ENCODE results near the gene SSC5D. TPM values are rescaled to one million over a fixed set of nuclear protein-coding genes. Genes with fewer than 3 reads are reported as not detected.

The SSC5D gene
- total RNA-seq, 1 experiment from 2014 or later = 0.86 TPM

DNA sequence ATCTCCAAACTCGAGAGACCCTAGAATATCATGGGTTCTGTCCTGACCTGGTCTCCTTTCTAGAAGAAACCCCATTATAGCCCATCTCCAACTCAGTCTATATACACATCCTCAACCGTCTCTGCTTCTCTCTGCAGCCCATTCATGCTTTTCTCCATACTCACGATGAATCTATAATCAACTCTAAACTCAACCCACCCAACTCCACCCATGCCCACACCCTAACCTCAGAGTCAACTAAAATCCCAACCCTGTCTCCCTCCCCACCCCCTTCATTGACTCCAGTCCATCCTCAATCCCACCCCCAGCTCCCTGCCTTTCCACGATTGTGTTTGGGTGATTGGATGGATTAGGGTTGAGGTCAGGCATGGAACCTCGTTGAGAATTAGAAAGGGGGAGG, 55.3 kb downstream of the SSC5D start:
- no TSS peak for BruUV-seq (replicated peaks)
- Histone ChIP-seq H3K4me3 (ENCODE audit: low read depth, low read length) (no peak overlapping the region), H3K27me3 (replicated peaks; ENCODE audit: control insufficient read depth, insufficient read depth, low read length) (no peaks in the 10 kb centered on the region), H3K36me3 (ENCODE audit: control insufficient read depth, insufficient read depth, low read length) (no peaks in the 10 kb centered on the region), H3K4me1 (peaks cover 33% of the 10 kb centered on the region), H3K9me3 (no peaks in the 10 kb centered on the region)
- Mint-ChIP-seq H3K27me3 (ENCODE audit: insufficient read depth, unreplicated experiment) (no peaks in the 10 kb centered on the region), H3K9me3 (ENCODE audit: unreplicated experiment) (peaks cover 18% of the 10 kb centered on the region), H3K36me3 (ENCODE audit: insufficient read depth, unreplicated experiment) (peaks cover 4% of the 10 kb centered on the region), H3K27ac (ENCODE audit: unreplicated experiment) (no peak overlapping the region), H3K4me3 (ENCODE audit: unreplicated experiment) (no peak overlapping the region), H3K4me1 (ENCODE audit: low read depth, unreplicated experiment) (peaks cover 21% of the 10 kb centered on the region)
- intact Hi-C loops (cut with micrococcal nuclease; ENCODE audit: unreplicated experiment) = no loop called here
- CTCF ChIA-PET = no interaction called here
- POLR2A ChIA-PET = no interaction called here
- no peak for TF ChIP-seq CTCF (IDR thresholded peaks at IDR 0.05; ENCODE audit: insufficient read depth in 1 of 2, low read depth in 1 of 2, low read length in 1 of 2, severe bottlenecking in 1 of 2, unreplicated experiment in 1 of 2)
- no peak for DNase-seq

- Mint-ChIP-seq H3K4me1 (ENCODE audit: low read depth, unreplicated experiment) (peaks cover 21% of the 10 kb centered on the region), H3K27ac (ENCODE audit: unreplicated experiment) (no peak overlapping the region), H3K27me3 (ENCODE audit: insufficient read depth, unreplicated experiment) (no peaks in the 10 kb centered on the region), H3K9me3 (ENCODE audit: unreplicated experiment) (peaks cover 18% of the 10 kb centered on the region), H3K4me3 (ENCODE audit: unreplicated experiment) (no peak overlapping the region), H3K36me3 (ENCODE audit: insufficient read depth, unreplicated experiment) (peaks cover 4% of the 10 kb centered on the region)
- ChIA-PET CTCF (no interaction called here), POLR2A (no interaction called here)
- H3K4me1 ChIP-seq = peaks cover 38% of the 10 kb centered on the region
- DNase-seq = no peak
- no TSS peak for BruUV-seq (replicated peaks)
- no peak for TF ChIP-seq CTCF (IDR thresholded peaks at IDR 0.05; ENCODE audit: insufficient read depth in 1 of 2, low read depth in 1 of 2, low read length in 1 of 2, severe bottlenecking in 1 of 2, unreplicated experiment in 1 of 2)
- no peaks in the 10 kb centered on the region for H3K27me3 ChIP-seq (replicated peaks; ENCODE audit: control insufficient read depth, insufficient read depth, low read length)
- no peak overlapping the region for H3K4me3 ChIP-seq (ENCODE audit: low read depth, low read length)
- H3K9me3 ChIP-seq = no peaks in the 10 kb centered on the region
- H3K36me3 ChIP-seq (ENCODE audit: control insufficient read depth, insufficient read depth, low read length) = no peaks in the 10 kb centered on the region
- intact Hi-C loops (cut with micrococcal nuclease; ENCODE audit: unreplicated experiment) = no loop called here
These were observed 55.8 kb downstream of the SSC5D start for GRCh38 chr19:55544014-55544413.

- intact Hi-C loops (cut with micrococcal nuclease; ENCODE audit: unreplicated experiment) = no loop called here
- ChIA-PET POLR2A (no interaction called here), CTCF (interaction anchor here (0.8 kb wide), 1 partner anchor 59 kb away, joined by 3 read pairs; no protein-coding TSS in a partner anchor)
- Mint-ChIP-seq H3K27me3 (ENCODE audit: insufficient read depth, unreplicated experiment) (no peaks in the 10 kb centered on the region), H3K36me3 (ENCODE audit: insufficient read depth, unreplicated experiment) (peaks cover 1% of the 10 kb centered on the region), H3K4me1 (ENCODE audit: low read depth, unreplicated experiment) (peaks cover 27% of the 10 kb centered on the region), H3K27ac (ENCODE audit: unreplicated experiment) (peak overlapping the region; percentile 65), H3K4me3 (ENCODE audit: unreplicated experiment) (peak overlapping the region; percentile 6), H3K9me3 (ENCODE audit: unreplicated experiment) (peaks cover 18% of the 10 kb centered on the region)
- no peak for TF ChIP-seq CTCF (IDR thresholded peaks at IDR 0.05; ENCODE audit: insufficient read depth in 1 of 2, low read depth in 1 of 2, low read length in 1 of 2, severe bottlenecking in 1 of 2, unreplicated experiment in 1 of 2)
- Histone ChIP-seq H3K4me3 (ENCODE audit: low read depth, low read length) (no peak overlapping the region), H3K27me3 (replicated peaks; ENCODE audit: control insufficient read depth, insufficient read depth, low read length) (no peaks in the 10 kb centered on the region), H3K4me1 (peaks cover 39% of the 10 kb centered on the region), H3K36me3 (ENCODE audit: control insufficient read depth, insufficient read depth, low read length) (no peaks in the 10 kb centered on the region), H3K9me3 (no peaks in the 10 kb centered on the region)
- DNase-seq = no peak
- no TSS peak for BruUV-seq (replicated peaks)
These were observed 56.7 kb downstream of the SSC5D start for GRCh38 chr19:55544776-55545439.
